HepG2 (cell line): ENCODE results near the gene LCMT2. TPM values are rescaled to one million over a fixed set of nuclear protein-coding genes. Genes with fewer than 3 reads are reported as not detected.
A peak's percentile ranks its signal among the peaks of the same experiment; 100 is the strongest.

ENCODE experiments used
- HDAC1 ChIP-seq: sonication (generic); formaldehyde crosslinking; IDR thresholded peaks from 2 replicates; pipeline ENCODE4 v1.5.1; 2020; ENCODE audit warnings: mild to moderate bottlenecking, missing genetic modification reagents
- NCOA5 ChIP-seq: sonication (generic); formaldehyde crosslinking; IDR thresholded peaks from 2 replicates; pipeline ENCODE4 v1.4.0; 2020; ENCODE audit warnings: missing genetic modification reagents
- NFKB2 ChIP-seq: sonication (generic); formaldehyde crosslinking; IDR thresholded peaks from 2 replicates; pipeline ENCODE4 v1.4.0; 2020; ENCODE audit warnings: missing genetic modification reagents, borderline replicate concordance
- NR2F6 ChIP-seq, 2 experiments: IDR thresholded peaks; 2 replicates each; pipeline ENCODE4 v1.6.1; 2016; ENCODE audit warnings: antibody characterized with exemption in 1 of 2, mild to moderate bottlenecking in 1 of 2
- POGZ ChIP-seq: sonication (generic); formaldehyde crosslinking; IDR thresholded peaks from 2 replicates; pipeline ENCODE4 v1.4.0; 2020; ENCODE audit warnings: mild to moderate bottlenecking, missing genetic modification reagents
- ZFP36L1 ChIP-seq: sonication (generic); formaldehyde crosslinking; IDR thresholded peaks from 2 replicates; pipeline ENCODE4 v1.8.0; 2022; ENCODE audit warnings: mild to moderate bottlenecking, missing genetic modification reagents, moderate library complexity
- ZFP36L2 ChIP-seq: sonication (generic); formaldehyde crosslinking; IDR thresholded peaks from 2 replicates; pipeline ENCODE4 v1.4.0; 2020; ENCODE audit warnings: missing genetic modification reagents
- ZFP37 ChIP-seq: sonication (generic); formaldehyde crosslinking; IDR thresholded peaks from 2 replicates; pipeline ENCODE4 v1.4.0; 2020; ENCODE audit warnings: missing genetic modification reagents, borderline replicate concordance
- ZFP41 ChIP-seq: sonication (generic); formaldehyde crosslinking; IDR thresholded peaks from 2 replicates; pipeline ENCODE4 v1.4.0; 2020; ENCODE audit warnings: mild to moderate bottlenecking, missing genetic modification reagents, borderline replicate concordance
- ZFYVE20 ChIP-seq: sonication (generic); formaldehyde crosslinking; IDR thresholded peaks from 2 replicates; pipeline ENCODE4 v1.8.0; 2023; ENCODE audit warnings: low read depth, mild to moderate bottlenecking, moderate library complexity, missing genetic modification reagents, borderline replicate concordance
- ZMYM2 ChIP-seq: sonication (generic); formaldehyde crosslinking; IDR thresholded peaks from 2 replicates; pipeline ENCODE4 v1.8.0; 2022; ENCODE audit warnings: mild to moderate bottlenecking, missing genetic modification reagents
- ZNF44 ChIP-seq: sonication (generic); formaldehyde crosslinking; IDR thresholded peaks from 2 replicates; pipeline ENCODE4 v1.5.1; 2020; ENCODE audit warnings: mild to moderate bottlenecking, missing genetic modification reagents
- polyA plus RNA-seq, 8 experiments: library from polyadenylated mRNA; depleted of rRNA in 3 of 8; stranded (reverse) in 7 of 8; unstranded in 1 of 8; fragments of >200 nt; fragmentation: Illumina TruSeq in 4 of 8; extraction: Trizol in 4 of 8; gene quantifications; 2 replicates each; pipeline versions ENCODE4 v1.2.1 to v1.2.3, GENCODE V29; 2011 to 2016; ENCODE audit warnings: low read depth in 4 of 8, missing spikeins in 1 of 8, mixed read lengths in 1 of 8; ENCODE audit not compliant: insufficient read depth in 1 of 8
- total RNA-seq, 5 experiments: library from RNA; depleted of rRNA; stranded (reverse); fragments of >200 nt; fragmentation: Illumina TruSeq; extraction: Trizol; gene quantifications; 2 replicates each; pipeline ENCODE4 v1.2.3, GENCODE V29; 2016; ENCODE audit warnings: low read depth in 1 of 5
- TF ChIP-seq, protein P1 (sequence below): sonication (generic); formaldehyde crosslinking; conservative IDR thresholded peaks from 2 replicates; pipeline ENCODE4 v1.5.0; 2020; ENCODE audit warnings: missing genetic modification reagents
- TF ChIP-seq, protein P2 (sequence below): sonication (generic); formaldehyde crosslinking; IDR thresholded peaks from 2 replicates; pipeline ENCODE4 v1.4.0; 2020; ENCODE audit warnings: missing genetic modification reagents
- TF ChIP-seq, protein P3 (sequence below): sonication (generic); formaldehyde crosslinking; IDR thresholded peaks from 2 replicates; pipeline ENCODE4 v1.4.0; 2020; ENCODE audit warnings: mild to moderate bottlenecking, missing genetic modification reagents

The LCMT2 gene
- total and polyA plus RNA-seq, 2 of the 13 experiments (the other 11 are each of a cell fraction or from before 2014, with no cell fraction given) = 6.9 to 9.1 TPM

DNA sequence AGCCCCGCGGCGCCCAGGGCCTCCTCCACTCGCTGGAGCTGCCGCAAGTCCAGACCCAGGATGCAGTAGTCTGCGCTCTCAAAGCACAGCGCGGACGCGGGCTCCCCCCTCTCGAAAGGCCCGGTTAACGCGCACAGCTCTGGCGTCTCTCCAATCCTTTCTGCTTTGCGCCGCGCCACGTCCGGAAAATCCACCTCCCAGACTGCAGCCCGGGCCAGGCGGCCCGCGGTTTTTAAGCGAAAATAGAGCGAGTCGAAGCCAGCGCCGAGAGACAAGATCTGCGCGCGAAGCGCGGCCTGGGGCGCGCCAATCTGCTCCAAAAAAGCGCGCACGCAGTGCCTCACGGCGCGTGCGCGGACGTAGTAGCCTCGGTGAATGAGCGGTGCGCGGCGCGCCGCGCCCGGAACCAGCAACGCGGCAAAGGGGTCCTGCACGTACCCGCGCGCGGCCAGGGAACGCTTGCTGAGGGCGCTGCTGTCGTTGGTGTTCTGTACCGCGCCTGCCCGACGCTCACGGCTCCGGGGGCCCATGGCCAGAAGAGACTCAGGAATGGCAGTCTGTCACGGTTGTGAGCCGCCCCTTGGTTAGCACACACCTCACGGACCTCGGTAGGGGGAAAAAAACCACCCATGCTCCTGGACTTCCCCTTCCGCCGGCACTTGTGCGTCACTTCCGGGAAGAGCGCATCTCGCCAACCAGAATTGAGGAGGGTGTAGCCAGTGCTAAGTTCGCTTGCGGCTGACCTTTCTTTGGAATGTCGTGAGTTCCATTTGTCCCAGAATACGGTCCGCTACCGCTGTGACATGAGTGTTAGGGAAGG, at the start of gene LCMT2 (continued):
- TF ChIP-seq, protein P1, sequence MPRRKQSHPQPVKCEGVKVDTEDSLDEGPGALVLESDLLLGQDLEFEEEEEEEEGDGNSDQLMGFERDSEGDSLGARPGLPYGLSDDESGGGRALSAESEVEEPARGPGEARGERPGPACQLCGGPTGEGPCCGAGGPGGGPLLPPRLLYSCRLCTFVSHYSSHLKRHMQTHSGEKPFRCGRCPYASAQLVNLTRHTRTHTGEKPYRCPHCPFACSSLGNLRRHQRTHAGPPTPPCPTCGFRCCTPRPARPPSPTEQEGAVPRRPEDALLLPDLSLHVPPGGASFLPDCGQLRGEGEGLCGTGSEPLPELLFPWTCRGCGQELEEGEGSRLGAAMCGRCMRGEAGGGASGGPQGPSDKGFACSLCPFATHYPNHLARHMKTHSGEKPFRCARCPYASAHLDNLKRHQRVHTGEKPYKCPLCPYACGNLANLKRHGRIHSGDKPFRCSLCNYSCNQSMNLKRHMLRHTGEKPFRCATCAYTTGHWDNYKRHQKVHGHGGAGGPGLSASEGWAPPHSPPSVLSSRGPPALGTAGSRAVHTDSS = no peak
- TF ChIP-seq ZMYM2 (CRISPR knock-in tag) (peak; percentile 81), ZFYVE20 (CRISPR knock-in tag) (peak; percentile 81; the same call in 1 of the 2 replicates), NR2F6 (IDR thresholded peaks at IDR 0.05) (peak; percentile 68), NR2F6 (CRISPR knock-in tag; IDR thresholded peaks at IDR 0.05) (peak; percentile 61), ZFP41 (CRISPR knock-in tag) (peak; percentile 84), ZFP36L2 (CRISPR knock-in tag) (0 out of 2 replicates have a peak, but pooled peaks have one; percentile 27), POGZ (CRISPR knock-in tag) (peak; percentile 66), NFKB2 (CRISPR knock-in tag) (no peak; the same call in 1 of the 2 replicates), NCOA5 (no peak), ZNF44 (0 out of 2 replicates have a peak, but pooled peaks have one; percentile 19), ZFP37 (CRISPR knock-in tag) (no peak), ZFP36L1 (CRISPR knock-in tag) (no peak), HDAC1 (CRISPR knock-in tag) (peak; percentile 81; the same call in 1 of the 2 replicates)
- TF ChIP-seq, protein P2, sequence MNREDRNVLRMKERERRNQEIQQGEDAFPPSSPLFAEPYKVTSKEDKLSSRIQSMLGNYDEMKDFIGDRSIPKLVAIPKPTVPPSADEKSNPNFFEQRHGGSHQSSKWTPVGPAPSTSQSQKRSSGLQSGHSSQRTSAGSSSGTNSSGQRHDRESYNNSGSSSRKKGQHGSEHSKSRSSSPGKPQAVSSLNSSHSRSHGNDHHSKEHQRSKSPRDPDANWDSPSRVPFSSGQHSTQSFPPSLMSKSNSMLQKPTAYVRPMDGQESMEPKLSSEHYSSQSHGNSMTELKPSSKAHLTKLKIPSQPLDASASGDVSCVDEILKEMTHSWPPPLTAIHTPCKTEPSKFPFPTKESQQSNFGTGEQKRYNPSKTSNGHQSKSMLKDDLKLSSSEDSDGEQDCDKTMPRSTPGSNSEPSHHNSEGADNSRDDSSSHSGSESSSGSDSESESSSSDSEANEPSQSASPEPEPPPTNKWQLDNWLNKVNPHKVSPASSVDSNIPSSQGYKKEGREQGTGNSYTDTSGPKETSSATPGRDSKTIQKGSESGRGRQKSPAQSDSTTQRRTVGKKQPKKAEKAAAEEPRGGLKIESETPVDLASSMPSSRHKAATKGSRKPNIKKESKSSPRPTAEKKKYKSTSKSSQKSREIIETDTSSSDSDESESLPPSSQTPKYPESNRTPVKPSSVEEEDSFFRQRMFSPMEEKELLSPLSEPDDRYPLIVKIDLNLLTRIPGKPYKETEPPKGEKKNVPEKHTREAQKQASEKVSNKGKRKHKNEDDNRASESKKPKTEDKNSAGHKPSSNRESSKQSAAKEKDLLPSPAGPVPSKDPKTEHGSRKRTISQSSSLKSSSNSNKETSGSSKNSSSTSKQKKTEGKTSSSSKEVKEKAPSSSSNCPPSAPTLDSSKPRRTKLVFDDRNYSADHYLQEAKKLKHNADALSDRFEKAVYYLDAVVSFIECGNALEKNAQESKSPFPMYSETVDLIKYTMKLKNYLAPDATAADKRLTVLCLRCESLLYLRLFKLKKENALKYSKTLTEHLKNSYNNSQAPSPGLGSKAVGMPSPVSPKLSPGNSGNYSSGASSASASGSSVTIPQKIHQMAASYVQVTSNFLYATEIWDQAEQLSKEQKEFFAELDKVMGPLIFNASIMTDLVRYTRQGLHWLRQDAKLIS = no peak
- TF ChIP-seq, protein P3, sequence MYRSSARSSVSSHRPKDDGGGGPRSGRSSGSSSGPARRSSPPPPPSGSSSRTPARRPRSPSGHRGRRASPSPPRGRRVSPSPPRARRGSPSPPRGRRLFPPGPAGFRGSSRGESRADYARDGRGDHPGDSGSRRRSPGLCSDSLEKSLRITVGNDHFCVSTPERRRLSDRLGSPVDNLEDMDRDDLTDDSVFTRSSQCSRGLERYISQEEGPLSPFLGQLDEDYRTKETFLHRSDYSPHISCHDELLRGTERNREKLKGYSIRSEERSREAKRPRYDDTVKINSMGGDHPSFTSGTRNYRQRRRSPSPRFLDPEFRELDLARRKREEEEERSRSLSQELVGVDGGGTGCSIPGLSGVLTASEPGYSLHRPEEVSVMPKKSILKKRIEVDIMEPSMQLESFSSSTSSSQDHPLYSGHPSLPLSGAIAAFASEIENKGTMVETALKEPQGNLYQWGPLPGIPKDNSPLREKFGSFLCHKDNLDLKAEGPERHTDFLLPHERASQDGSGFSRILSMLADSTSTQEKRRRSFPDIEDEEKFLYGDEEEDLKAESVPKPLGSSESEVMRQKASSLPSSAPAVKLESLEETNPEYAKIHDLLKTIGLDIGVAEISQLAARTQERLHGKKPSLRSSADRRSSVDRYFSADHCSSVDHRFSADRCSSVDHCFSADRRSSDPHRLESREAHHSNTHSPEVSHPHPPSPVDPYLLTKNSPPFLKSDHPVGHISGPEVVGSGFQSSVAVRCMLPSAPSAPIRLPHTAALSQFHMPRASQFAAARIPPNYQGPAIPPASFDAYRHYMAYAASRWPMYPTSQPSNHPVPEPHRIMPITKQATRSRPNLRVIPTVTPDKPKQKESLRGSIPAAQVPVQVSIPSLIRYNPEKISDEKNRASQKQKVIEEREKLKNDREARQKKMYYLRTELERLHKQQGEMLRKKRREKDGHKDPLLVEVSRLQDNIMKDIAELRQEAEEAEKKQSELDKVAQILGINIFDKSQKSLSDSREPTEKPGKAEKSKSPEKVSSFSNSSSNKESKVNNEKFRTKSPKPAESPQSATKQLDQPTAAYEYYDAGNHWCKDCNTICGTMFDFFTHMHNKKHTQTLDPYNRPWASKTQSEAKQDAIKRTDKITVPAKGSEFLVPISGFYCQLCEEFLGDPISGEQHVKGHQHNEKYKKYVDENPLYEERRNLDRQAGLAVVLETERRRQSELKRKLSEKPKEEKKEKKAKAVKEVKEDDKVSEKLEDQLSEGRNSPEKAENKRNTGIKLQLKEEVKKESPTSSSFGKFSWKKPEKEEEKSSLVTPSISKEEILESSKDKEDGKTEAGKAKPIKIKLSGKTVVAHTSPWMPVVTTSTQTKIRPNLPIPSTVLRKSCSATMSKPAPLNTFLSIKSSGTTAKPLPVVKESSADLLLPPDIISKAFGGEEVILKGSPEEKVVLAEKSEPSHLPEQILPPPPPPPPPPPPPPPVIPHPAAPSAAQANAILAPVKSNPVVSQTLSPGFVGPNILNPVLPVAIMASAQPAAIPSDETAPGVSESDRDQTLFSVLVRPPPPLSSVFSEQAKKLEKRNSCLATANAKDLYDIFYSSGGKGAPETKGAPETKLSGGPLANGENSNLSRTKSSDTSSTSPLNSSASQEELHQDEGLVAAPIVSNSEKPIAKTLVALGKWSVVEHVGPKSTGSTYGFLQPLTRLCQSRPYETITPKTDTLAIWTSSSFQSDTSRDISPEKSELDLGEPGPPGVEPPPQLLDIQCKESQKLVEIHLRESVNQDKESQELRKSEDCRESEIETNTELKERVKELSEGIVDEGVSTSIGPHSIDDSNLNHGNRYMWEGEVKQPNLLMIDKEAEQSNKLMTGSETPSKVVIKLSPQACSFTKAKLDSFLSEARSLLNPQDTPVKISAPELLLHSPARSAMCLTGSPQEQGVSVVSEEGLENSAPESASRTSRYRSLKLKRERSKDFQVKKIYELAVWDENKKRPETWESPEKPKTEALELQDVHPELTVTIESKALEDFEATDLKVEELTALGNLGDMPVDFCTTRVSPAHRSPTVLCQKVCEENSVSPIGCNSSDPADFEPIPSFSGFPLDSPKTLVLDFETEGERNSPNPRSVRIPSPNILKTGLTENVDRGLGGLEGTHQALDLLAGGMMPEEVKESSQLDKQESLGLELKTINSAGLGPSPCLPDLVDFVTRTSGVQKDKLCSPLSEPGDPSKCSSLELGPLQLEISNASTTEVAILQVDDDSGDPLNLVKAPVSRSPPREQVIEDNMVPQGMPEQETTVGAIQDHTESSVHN (CRISPR knock-in tag) = no peak
